HepG2 (cell line): ENCODE data around the gene FAIM. TPM values are rescaled to one million over a fixed set of nuclear protein-coding genes. Genes with fewer than 3 reads are reported as not detected.

Source experiments
- DPF2 ChIP-seq: sonication (generic); formaldehyde crosslinking; IDR thresholded peaks from 2 replicates; pipeline ENCODE4 v1.4.0; 2020; ENCODE audit warnings: mild to moderate bottlenecking, low read depth, missing genetic modification reagents, borderline replicate concordance
- DZIP1 ChIP-seq: sonication (generic); formaldehyde crosslinking; IDR thresholded peaks from 2 replicates; pipeline ENCODE4 v1.5.0; 2020; ENCODE audit warnings: mild to moderate bottlenecking, missing genetic modification reagents
- ETV6 ChIP-seq: sonication (generic); formaldehyde crosslinking; conservative IDR thresholded peaks from 2 replicates; pipeline ENCODE4 v1.4.0; 2020; ENCODE audit warnings: missing genetic modification reagents
- FOSL2 ChIP-seq: sonication (generic); formaldehyde crosslinking; IDR thresholded peaks from 2 replicates; pipeline ENCODE4 v1.4.0; 2020; ENCODE audit warnings: missing genetic modification reagents
- GTF3A ChIP-seq: sonication (generic); formaldehyde crosslinking; conservative IDR thresholded peaks from 2 replicates; pipeline ENCODE4 v1.4.0; 2020; ENCODE audit warnings: mild to moderate bottlenecking, missing genetic modification reagents
- HIC2 ChIP-seq: sonication (generic); formaldehyde crosslinking; IDR thresholded peaks from 2 replicates; pipeline ENCODE4 v1.9.0; 2022; ENCODE audit warnings: low read depth, missing genetic modification reagents
- MEIS2 ChIP-seq: sonication (generic); formaldehyde crosslinking; IDR thresholded peaks from 2 replicates; pipeline ENCODE4 v1.9.0; 2021; ENCODE audit warnings: mild to moderate bottlenecking, missing genetic modification reagents
- SAP130 ChIP-seq: IDR thresholded peaks from 2 replicates; pipeline ENCODE4 v1.6.1; 2016; ENCODE audit warnings: low read depth
- SIN3A ChIP-seq: IDR thresholded peaks from 2 replicates; pipeline ENCODE4 v1.6.1; 2011; ENCODE audit warnings: low read depth, mild to moderate bottlenecking, control low read depth, low read length, borderline replicate concordance
- TMF1 ChIP-seq: sonication (generic); formaldehyde crosslinking; IDR thresholded peaks from 2 replicates; pipeline ENCODE4 v1.8.1; 2022; ENCODE audit warnings: low read depth, missing genetic modification reagents
- TRIM24 ChIP-seq: sonication (generic); formaldehyde crosslinking; IDR thresholded peaks from 2 replicates; pipeline ENCODE4 v1.8.0; 2022; ENCODE audit warnings: mild to moderate bottlenecking, missing genetic modification reagents
- YY1 ChIP-seq: IDR thresholded peaks from 2 replicates; pipeline ENCODE4 v1.6.1; 2011; ENCODE audit warnings: low read length, low read depth, moderate library complexity, mild to moderate bottlenecking; ENCODE audit not compliant: insufficient read depth, insufficient replicate concordance
- ZBTB7B ChIP-seq: sonication (generic); formaldehyde crosslinking; IDR thresholded peaks from 2 replicates; pipeline ENCODE4 v1.4.0; 2020; ENCODE audit warnings: missing genetic modification reagents
- ZMYM4 ChIP-seq: sonication (generic); formaldehyde crosslinking; IDR thresholded peaks from 2 replicates; pipeline ENCODE4 v1.8.1; 2023; ENCODE audit warnings: mild to moderate bottlenecking, missing genetic modification reagents
- ZNF224 ChIP-seq: sonication (generic); formaldehyde crosslinking; IDR thresholded peaks from 2 replicates; pipeline ENCODE4 v1.5.0; 2020; ENCODE audit warnings: mild to moderate bottlenecking, missing genetic modification reagents
- ZNF362 ChIP-seq: sonication (generic); formaldehyde crosslinking; IDR thresholded peaks from 2 replicates; pipeline ENCODE4 v1.4.0; 2020; ENCODE audit warnings: missing genetic modification reagents, mild to moderate bottlenecking, borderline replicate concordance
- ZNF557 ChIP-seq: sonication (generic); formaldehyde crosslinking; IDR thresholded peaks from 2 replicates; pipeline ENCODE4 v1.4.0; 2020; ENCODE audit warnings: missing genetic modification reagents
- ZNF562 ChIP-seq: sonication (generic); formaldehyde crosslinking; IDR thresholded peaks from 2 replicates; pipeline ENCODE4 v1.8.0; 2022; ENCODE audit warnings: missing genetic modification reagents, borderline replicate concordance
- ZNF687 ChIP-seq: sonication (generic); formaldehyde crosslinking; IDR thresholded peaks from 2 replicates; pipeline ENCODE4 v1.5.1; 2020; ENCODE audit warnings: mild to moderate bottlenecking, missing genetic modification reagents, moderate library complexity
- polyA plus RNA-seq, 8 experiments: library from polyadenylated mRNA; depleted of rRNA in 3 of 8; stranded (reverse) in 7 of 8; unstranded in 1 of 8; fragments of >200 nt; fragmentation: Illumina TruSeq in 4 of 8; extraction: Trizol in 4 of 8; gene quantifications; 2 replicates each; pipeline versions ENCODE4 v1.2.1 to v1.2.3, GENCODE V29; 2011 to 2016; ENCODE audit warnings: low read depth in 4 of 8, missing spikeins in 1 of 8, mixed read lengths in 1 of 8; ENCODE audit not compliant: insufficient read depth in 1 of 8
- total RNA-seq, 5 experiments: library from RNA; depleted of rRNA; stranded (reverse); fragments of >200 nt; fragmentation: Illumina TruSeq; extraction: Trizol; gene quantifications; 2 replicates each; pipeline ENCODE4 v1.2.3, GENCODE V29; 2016; ENCODE audit warnings: low read depth in 1 of 5

FAIM gene
- total and polyA plus RNA-seq, 2 of the 13 experiments (the other 11 are each of a cell fraction or from before 2014, with no cell fraction given) = 4.3 to 25.8 TPM

- TF ChIP-seq MEIS2 (CRISPR knock-in tag) (no peak), ZNF687 (CRISPR knock-in tag) (peak; percentile 98), SAP130 (CRISPR knock-in tag) (peak; percentile 85), ZNF224 (CRISPR knock-in tag) (no peak; the same call in 1 of the 2 replicates), ZNF362 (CRISPR knock-in tag) (no peak), TMF1 (CRISPR knock-in tag) (0 out of 2 replicates have a peak, but pooled peaks have one; percentile 60), TRIM24 (CRISPR knock-in tag) (no peak), ZBTB7B (CRISPR knock-in tag) (no peak; the same call in 1 of the 2 replicates), DZIP1 (CRISPR knock-in tag) (0 out of 2 replicates have a peak, but pooled peaks have one; percentile 40), HIC2 (peak; percentile 70), SIN3A (0 out of 2 replicates have a peak, but pooled peaks have one; percentile 51), ZNF562 (no peak), ZMYM4 (CRISPR knock-in tag) (peak; percentile 99), ETV6 (CRISPR knock-in tag) (no peak; the same call in 1 of the 2 replicates), FOSL2 (CRISPR knock-in tag) (peak; percentile 15), ZNF557 (no peak), DPF2 (CRISPR knock-in tag) (no peak), GTF3A (CRISPR knock-in tag) (no peak), YY1 (peak; percentile 25)
These were observed 14.2 kb upstream of the FAIM start, which contains the start of gene CEP70 (continued) for GRCh38 chr3:138594150-138594934.
